Uterus (tissue), 2 donors: ENCODE results near the gene GPR161.

Source experiments
- CTCF ChIP-seq, 4 experiments: fragments of 200-600 bp in 2 of 4; fragments of 450-650 bp in 2 of 4; sonication (generic) in 2 of 4; IDR thresholded peaks; one replicate each; pipeline ENCODE4 v1.5.1; 2016 to 2019; ENCODE audit warnings: antibody characterized with exemption in 4 of 4, mild to moderate bottlenecking in 2 of 4, moderate library complexity in 1 of 4
- POLR2A ChIP-seq, 2 donors: fragments of 450-650 bp; IDR thresholded peaks; one replicate each; pipeline ENCODE4 v1.6.1; 2016; ENCODE audit warnings: antibody characterized with exemption in 2 of 2, mild to moderate bottlenecking in 1 of 2, moderate library complexity in 1 of 2

- TF ChIP-seq CTCF (IDR thresholded peaks at IDR 0.05) = no peak
- no peak for TF ChIP-seq POLR2A (IDR thresholded peaks at IDR 0.05)
Measured at GRCh38 chr1:168091063-168091462, 45.7 kb downstream of the GPR161 start.
